8988T (cell line): Measurements from ENCODE around the gene NBL1.

Source experiments
- DNase-seq: peaks from one replicate; pipeline ENCODE4 v3.0.0; 2011

The NBL1 gene

DNA sequence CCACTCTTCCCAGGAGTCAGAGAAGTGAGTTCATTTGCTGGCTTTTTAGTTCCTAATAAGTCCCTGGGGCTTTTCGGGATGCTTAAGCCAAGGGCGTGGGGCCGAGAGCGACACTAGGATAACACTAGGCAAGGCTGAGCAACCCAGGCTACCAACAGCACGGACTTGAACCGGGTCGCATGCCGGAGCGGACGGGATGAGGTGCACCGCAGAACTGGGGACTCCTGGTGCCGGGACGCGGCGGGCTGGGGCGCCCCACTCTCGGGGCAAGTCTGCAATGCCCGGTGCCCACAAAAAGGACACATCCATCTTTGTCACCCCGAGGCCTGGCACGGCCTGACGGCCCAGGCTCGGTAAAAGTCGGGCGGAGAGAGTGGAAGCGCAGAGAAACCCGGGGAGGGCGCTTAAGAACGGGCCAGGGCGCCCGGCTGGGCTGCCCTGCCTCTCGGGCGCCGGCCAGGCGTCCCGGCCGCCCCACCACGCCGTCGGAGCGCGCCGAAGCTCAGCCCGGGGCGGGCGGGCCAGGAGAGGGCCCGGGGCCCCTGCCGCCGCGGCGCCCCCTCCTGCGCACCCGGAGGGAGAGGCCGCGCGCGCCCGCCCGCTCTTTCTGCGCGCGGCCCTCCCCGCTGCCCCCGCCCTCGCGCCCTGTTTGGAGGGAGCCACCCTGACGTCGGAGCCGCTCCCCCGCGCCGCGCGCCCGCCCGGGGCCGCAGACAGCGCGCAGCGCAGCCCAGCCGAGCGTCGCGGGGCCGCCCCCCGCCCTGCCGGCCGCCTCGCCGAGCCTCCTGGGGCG, at the start of gene NBL1:
TSS of gene NBL1 (plus strand) at position 710 of the 793 bp plus-strand sequence. CDS start 10,720 bp downstream, outside the sequence.
- DNase-seq: peak; percentile 79

GRCh38 chr1:19596065-19596713, 47.9 kb upstream of the NBL1 start:
- no peak for DNase-seq

GRCh38 chr1:19596714-19597495, 47.2 kb upstream of the NBL1 start:
- peak; percentile 70 for DNase-seq

GRCh38 chr1:19597496-19598309, 46.4 kb upstream of the NBL1 start:
- peak; percentile 15 for DNase-seq

DNA sequence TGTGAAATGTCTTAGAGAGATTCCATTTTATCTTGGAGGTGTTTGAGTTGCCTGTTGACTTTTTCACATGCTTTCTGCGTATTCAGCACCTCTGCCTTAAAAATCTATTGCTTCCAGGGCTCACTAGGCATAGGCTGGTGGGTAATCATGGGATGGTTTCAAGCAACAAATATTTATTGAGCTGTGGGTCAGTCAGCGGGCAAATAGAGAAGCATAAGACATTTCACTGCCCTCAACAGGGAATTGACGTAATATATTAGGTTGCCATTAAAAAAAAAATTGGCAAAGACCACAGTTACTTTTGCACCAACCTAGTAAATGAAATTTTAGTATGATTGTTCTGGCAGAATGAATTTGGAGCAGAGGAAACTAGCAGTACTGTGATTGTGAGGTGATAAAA, 44.3 kb upstream of the NBL1 start:
- DNase-seq: no peak

DNA sequence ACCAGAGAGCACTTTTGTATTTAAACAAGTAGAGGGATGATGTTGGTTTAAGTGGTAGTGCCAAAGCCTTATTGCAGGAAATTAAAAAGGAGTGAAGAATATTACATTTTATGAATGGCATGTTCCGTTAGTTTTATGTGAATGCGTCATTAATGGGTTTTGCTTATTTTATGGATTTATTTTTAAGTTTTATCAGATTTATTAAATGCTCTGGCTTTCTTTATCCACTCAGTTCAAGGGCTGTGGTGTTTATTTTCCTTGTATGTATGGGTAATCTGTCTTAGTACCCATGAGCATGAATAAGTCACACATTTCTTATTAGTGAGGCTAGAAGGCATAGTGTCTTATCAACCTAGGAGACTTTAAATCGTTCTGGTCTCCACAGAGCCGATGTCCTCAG, 41.6 kb upstream of the NBL1 start:
- DNase-seq: no peak

- DNase-seq: no peak
Measured at GRCh38 chr1:19605967-19606366, 38.1 kb upstream of the NBL1 start.

GRCh38 chr1:19606817-19607642, 37.1 kb upstream of the NBL1 start:
- DNase-seq: no peak

DNA sequence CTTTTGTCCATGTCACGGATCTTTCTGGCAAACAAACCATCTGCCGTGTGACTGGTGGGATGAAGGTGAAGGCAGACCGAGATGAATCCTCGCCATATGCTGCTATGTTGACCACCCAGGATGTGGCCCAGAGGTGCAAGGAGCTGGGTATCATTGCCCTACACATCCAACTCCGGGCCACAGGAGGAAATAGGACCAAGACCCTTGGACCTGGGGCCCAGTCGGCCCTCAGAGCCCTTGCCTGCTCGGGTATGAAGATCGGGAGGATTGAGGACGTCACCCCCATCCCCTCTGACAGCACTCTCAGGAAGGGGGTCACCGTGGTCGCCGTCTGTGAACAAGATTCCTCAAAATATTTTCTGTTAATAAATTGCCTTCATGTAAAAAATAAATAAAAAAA, 35.9 kb upstream of the NBL1 start:
- DNase-seq: no peak

DNA sequence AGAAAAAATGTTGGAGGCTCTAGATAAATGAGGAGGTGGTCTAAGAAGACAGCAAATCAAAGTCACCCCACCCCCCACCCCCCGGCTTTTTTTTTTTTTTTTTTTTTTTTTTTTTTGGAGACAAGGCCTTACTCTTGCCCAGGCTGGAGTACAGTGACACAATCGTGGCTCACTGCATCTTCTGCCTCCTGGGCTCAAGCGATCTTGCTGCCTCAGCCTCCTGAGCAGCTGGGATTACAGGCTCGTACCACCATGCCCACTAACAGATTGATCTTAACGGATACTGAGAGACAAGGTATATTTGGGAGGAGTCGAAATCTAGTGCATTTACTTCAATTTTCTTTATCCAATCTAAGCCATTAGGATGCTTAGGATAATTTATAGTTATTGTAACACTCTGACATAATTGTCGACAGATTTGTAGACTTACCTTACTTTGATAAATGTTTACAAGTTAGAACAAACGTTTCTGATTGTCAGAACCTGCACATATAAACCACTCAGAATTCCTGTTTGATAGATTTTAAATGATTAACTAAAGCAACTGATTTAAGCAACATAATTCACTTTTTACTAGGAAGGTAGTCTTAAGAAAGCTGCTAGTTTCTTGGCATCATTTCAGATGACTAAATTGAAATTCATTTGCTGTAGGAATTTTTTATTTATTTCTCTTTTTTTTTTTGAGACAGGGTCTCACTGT, 33.7 kb upstream of the NBL1 start:
- DNase-seq: no peak

- no peak for DNase-seq
Measured at GRCh38 chr1:19612530-19612929, 31.6 kb upstream of the NBL1 start.

DNA sequence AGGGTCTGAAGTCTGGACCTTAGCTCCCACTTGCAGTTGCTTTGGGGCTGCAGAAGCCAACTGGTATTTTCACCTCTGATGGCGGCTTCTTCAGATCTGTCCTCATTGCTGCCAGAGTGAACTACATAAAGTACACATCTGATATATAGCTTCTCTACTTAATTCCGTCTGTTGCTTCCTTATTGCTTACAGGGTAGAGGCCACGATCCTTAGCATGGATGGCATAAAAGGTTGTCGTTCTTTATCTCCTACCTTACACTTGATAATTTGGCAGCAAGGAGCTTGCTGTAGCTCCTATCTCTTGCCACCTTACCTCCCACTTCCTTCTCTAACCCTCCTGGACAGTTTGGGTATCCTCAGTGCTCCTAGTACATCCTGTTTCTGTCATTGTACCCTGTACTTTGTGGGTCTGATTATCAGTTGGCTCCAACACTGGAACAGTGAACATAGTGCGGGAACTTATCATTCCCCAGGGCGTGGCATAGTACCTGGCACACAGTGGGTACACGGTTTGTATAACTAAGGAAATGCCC, 30.9 kb upstream of the NBL1 start:
- DNase-seq: no peak

- DNase-seq: no peak
Measured at GRCh38 chr1:19615438-19615837, 28.7 kb upstream of the NBL1 start.

GRCh38 chr1:19616489-19616888, 27.6 kb upstream of the NBL1 start:
- DNase-seq: no peak

DNA sequence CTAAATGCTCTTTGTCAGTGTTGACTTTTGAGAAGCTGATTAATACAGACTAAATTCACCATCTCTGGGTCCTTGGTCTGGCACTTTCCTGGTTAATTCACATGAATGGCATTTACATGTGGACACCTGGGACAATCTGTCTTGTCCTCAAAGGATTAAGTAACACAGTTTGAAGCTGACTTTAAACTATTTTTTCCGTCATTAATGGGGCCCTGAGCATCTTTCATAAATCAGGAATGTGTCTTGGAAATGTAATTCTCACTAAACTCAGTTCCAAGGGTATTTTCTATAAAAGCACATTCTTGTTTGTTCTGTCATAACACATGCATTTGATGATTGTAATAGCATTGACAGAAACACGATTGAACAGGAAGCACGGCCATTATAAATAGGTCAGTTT, 26.7 kb upstream of the NBL1 start:
- DNase-seq: no peak

DNA sequence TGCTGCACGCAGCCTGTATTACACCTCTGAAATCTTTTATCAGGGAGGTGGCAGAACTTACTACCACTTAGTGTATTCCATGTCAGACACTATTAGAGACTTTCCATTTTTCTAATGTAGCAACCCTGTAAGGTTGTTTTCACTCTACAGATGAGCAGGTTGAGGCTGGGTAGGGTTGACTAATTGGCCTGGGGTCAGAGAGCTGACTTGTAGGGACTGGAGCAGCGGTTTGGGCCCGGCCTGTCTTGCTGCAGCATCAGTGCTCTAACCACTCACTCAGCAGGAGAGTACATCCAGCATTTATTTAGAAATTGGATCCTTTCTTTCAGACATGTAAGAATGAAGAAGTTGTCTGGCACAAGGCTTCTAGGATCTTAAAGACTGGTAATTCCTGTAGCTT, 25.7 kb upstream of the NBL1 start:
- no peak for DNase-seq

- DNase-seq: no peak
Measured at GRCh38 chr1:19619697-19620384, 24.3 kb upstream of the NBL1 start.

- no peak for DNase-seq
Measured at GRCh38 chr1:19620786-19621185, 23.3 kb upstream of the NBL1 start.

- no peak for DNase-seq
Measured at GRCh38 chr1:19621274-19621950, 22.7 kb upstream of the NBL1 start.

- no peak for DNase-seq
Measured at GRCh38 chr1:19622204-19622603, 21.9 kb upstream of the NBL1 start.
